Suppressor macrophage (primary cell): ENCODE measurements around the gene CD9.
A peak's percentile ranks its signal among the peaks of the same experiment; 100 is the strongest.
"Not testable (repeated sequence)": the region's sequence is repeated elsewhere in the genome, so short reads cannot be mapped to it uniquely, and the experiment has no call there.

ENCODE experiments used
- DNase-seq, 4 experiments: peaks; one replicate each; pipeline ENCODE4 v3.0.0-alpha.2; 2020 to 2022

The CD9 gene

DNA sequence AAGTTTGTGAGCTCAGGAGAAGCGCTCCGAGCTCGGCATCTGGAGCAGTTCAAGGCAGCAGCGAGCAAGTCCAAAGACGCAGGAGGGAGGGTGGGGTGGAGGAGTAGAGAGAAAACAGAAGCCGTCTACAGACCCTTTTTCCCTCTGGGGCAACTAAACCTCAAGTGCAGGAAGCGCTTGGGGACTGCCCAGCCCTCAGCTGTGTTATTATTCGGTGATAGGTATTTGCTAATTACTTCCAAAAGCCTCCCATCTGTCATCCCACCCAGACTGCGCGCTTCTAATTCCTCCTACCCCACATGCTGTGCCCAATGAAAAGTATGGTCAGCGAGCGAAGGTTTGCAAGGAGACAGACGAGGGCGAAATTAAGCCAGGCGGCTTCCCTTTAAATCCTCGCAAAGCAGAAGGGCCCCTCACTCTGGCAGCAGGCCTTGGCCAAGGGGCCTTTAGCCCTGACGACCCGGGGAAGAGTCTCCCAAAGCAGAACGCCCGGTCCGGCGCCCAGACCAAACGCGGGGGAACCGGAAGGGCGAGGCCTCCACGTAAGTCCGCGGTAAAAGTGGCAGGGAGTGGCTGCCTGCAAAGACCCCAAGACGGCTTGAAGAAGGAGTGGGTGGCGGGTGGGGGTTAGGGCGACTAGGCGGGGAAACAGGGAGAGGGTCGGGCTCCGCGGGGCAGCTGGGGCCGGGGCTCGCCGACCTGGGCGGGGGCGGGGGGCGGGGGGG lies 507 bp upstream of the CD9 start:
- peak in 3 of 4 experiments; percentile 70 to 86 (median 80) for DNase-seq

DNA sequence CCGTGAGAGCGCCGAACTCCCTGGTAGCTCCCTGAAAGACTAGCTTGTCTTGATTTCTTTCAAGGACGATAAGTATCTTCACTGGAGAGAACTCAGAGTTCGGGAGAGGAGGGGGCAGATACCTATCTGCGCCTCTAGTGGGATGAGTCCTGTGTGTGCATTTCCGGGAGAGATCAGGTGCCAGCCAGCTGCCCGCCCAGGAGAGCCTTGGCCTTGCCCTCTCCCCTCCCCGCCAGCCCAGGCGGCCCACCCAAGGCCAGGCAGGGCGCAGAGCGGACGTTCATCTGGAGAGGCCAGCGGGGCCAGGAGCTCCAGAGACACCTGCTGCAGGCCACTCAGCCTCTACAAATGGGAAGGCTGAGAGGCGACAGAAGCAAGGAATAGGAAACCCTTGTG lies 1.0 kb downstream of the CD9 start:
- peak in 1 of 4 experiments; percentile 51 for DNase-seq

DNA sequence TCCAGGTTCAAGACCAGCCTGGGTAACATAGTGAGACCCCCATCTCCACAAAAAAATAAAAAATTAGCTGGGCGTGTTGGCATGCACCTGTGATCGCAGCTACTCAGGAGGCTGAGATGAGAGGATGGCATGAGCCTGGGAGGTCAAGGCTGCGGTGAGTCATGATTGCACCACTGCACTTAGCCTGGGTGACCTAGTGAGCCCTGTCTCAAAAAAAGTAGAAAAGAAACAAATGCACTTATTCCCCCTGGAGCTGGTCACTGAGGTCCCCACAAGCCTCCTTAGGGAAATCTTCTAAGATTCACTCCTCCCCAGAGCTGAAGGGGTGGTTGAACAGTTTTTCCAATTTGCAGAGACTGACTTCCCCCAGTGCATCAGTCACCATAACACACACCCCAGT lies 1.6 kb downstream of the CD9 start:
- DNase-seq, result peak; percentile 41 to 63 (median 60)

DNA sequence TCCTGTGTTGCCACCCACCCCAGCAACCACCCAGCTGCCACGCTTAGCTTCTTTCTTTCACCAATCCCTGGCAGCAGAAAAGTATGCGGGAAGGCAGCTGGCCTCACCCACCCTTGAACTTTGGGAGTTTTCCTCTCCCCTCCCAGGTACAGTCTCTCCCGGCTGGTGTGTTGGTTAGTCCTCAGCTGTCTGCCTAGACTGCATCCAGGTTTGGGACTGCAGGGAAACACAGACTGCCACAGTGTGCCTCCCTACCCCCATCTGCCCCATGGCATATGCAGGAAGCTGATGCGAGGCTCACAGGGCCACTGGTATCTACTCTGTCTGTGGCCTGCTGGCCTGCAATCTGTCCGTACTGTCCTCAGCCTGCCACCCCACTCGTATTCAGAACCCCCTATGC lies 2.1 kb downstream of the CD9 start:
- DNase-seq, result no peak

DNA sequence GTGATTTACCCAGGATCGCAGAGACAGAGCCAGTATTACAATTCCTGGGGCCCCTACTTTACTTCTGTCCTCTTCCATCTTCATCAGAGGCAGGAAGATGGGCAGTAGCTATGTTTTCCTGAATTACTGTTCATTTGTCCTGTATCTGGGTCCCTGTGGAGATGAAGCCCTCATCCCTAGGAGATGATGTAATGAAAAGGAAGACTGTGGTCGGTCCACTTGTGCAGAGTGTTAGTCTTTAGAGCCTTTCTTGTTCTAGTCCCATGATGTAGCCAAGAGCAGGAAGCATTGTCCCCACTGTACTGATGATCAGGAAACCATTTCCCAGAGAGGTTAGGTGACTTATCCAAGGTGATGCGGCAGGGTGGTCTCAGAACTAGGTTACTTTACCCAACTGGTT lies 2.6 kb downstream of the CD9 start:
- no peak for DNase-seq

DNA sequence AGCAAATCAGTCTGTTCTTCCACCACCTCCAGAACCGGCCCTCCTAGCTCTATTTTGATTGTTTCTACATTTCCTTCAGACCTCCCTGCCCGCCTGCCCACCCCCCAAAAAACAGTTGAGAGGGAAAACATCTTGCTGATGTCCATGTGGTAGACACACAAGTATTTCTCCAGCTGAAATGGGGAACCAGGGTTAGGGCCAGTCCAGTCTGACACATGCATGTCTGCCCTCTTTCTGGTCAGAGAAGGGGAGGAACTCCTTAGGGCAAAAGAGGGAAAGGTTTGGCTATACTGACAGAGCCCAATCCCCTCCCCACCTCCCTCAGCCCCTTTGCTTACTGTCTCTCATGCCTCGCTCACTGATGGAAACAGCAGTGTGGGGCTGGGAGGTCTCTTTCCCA lies 3.4 kb downstream of the CD9 start:
- peak in 3 of 4 experiments; percentile 50 to 62 (median 56) for DNase-seq

DNA sequence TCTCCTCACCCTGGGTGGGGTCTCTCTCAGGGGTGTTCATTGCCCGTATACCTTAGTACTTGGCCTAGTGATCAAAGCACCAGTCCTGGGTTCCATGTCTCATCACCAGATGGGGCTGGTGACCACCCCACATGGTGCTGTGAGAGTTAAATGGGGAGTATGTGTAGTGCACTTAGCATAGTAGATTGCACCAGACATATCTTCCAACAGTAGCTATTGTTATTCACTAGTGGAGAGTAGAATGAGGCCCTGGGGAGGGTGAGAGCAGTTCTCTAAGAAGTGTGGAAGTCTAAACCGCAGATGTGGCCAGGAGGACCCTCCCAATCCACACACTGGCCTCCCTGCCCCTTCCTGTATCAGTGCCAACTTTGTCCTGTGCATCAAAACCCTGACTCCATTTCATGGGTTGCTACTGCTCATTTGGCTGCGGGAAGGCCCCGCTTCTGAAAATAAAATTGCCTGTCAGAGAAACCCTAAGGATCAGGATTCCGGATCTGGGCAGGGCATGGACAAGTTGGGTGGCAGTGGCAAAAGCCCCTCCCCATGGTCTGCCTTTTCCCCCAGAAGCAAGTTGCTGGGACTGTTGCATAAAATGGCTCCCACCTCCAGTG lies 4.4 kb downstream of the CD9 start:
- peak in 1 of 4 experiments; percentile 5 for DNase-seq

DNA sequence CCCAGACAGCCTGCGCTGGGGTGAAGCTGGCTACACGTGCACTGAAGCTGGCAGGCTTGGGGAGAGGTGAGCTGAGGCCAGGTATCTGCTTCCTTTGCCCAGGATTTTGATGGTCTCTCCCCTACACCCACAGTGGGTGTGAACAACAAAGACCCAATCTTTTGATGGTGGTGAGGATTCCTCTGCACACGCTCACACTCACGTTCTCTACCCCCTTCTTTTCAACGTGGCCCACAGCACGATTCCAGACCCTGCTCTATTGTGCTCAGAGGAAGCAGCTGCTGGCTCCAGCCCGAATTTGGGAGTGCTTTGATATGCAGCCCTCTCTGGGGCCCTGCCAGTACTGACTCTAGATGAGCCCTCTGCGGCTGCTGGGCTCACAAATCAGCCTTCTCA lies 4.9 kb downstream of the CD9 start:
- no peak for DNase-seq

DNA sequence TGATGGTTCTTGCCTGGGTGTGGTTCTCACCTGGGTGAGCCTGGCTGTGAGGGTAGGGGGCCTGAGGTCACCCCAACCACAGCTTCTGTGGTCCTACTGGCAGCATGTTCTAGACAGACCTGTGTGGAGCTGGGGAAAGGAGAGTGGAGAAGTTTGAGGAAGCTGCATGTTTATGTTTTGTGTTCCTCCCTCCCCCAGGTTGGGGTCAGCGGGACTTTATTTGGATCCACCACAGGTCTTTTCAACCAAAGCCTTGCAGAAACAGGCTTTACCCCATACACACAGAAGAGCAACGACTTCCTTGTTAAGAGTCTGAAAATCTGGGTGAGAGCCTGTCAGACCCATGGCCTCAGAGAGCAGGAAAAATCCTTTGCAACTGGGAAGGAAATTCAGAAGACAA lies 5.6 kb downstream of the CD9 start:
- no peak for DNase-seq

DNA sequence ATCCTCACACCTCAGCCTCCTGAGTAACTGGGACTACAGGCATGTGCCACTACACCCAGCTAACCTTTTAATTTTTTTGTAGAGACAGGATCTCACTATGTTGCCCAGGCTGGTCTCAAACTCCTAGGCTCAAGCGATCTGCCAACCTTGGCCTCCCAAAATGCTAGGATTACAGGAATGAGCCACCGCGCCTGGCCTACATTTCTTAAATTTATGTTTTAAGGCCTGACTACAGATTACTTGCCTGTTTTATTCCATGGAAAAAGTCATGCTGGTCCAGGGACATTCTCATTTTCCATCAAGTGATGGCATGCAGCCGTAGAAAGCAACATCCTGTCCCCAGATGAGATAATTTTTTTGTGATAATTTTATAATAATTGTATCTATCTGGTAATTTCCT lies 6.1 kb downstream of the CD9 start:
- no peak for DNase-seq

DNA sequence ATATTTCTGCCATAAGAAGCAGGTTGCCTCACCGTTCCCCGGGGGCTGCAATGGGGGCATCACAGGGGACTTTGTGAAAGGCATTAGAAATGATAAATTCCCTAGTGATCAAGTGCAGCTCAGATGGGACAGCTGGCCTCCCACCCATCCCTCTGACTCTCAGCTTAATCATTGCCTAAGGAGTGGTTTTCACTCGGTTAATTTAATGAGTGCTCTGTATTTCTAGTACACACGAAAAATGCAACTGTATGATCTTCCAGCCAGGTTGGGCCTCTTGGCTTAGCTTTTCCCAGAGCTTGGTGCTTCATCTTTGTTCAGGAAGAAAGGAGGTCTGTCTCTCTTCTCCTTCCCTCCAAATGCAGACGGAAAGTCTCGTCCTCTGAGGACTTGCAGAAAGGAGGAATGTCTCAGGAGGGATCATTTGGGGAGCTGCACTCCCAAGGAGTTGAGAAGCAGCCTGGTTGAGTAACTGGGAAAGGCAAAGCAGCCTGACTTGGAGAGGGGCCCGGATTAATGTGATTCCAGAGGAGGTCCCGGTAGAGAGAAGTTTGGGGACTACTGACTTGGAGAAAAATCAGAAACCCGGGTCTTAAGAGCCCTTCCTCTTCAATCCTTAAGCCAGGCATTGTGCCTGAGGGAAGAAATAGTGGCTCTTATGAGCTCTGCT lies 7.2 kb downstream of the CD9 start:
- DNase-seq, result no peak

DNA sequence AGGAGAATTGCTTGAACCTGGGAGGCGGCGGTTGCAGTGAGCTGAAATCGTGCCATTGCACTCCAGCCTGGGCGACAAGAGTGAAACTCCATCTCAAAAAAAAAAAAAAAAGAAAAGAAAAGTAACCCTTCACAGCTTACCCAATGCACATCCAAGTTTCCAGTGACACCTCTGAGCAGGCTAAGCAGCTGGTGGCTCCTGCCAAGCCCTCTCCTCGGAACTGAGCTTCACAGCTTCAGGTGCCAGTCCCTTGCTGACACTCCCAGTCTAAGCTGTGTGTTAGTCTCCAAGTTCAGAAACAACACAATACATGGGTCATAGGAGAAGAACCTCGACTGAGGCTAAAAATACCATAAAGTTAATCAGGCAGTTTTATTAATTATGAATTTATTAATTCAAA lies 7.9 kb downstream of the CD9 start:
- DNase-seq, result no peak

DNA sequence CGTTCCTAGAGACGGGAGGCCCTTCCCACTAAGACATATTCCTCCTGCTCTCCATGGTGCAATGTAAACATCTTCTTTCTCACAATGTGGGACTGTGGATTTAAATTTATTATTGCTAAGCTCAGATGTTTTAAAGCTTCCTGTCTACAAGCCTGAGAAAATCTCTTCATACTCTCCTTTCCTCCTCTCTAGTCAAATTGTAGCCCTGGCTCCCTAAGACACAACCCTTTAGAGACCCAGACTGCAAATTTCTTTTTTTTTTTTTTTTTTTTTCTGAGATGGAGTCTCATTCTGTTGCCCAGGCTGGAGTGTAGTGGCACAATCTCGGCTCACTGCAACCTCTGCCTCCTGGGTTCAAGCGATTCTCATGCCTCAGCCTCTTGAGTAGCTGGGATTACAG lies 9.2 kb downstream of the CD9 start:
- not testable (repeated sequence) for DNase-seq

DNA sequence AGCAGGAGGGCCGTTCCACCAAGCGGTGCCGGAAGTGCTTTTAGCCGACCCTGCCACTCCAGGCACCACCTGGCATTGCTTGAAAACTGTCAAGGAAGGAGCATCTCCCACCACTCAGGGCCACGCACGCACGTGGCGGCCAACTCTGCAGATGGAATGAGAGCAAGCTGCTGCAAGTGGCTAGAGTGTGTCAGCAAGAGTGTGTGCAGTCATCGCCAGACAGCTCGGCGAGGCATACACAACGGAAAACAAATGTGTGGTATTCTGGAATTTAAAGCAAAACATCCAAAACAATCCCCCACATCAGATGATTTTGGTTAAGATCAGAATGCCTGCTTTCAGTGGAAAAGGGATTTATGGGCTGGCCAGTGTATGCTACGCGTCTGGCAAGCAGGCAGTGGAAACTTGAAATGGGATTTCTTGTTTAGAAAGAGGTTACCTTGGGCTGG lies 11.2 kb downstream of the CD9 start:
- DNase-seq, result no peak

DNA sequence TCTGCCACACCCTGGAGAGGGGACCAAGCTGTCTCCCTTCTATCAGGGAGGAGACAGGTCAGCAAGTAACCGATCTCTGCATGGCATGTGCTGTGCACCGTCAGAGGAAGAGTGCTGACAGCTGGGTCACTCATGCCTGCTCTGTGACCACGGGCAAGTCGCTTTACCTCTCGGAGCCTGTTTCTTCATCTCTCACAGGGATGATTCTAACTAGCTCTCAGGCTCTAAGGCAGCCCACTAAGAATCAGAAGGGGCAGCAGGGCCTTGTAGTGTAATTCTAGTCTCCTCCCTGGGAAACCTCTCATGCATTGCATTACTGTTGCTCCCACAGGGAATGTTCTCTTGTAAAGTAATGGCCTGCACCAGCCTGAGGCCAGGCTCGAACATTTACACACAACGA lies 11.9 kb downstream of the CD9 start:
- DNase-seq, result no peak

DNA sequence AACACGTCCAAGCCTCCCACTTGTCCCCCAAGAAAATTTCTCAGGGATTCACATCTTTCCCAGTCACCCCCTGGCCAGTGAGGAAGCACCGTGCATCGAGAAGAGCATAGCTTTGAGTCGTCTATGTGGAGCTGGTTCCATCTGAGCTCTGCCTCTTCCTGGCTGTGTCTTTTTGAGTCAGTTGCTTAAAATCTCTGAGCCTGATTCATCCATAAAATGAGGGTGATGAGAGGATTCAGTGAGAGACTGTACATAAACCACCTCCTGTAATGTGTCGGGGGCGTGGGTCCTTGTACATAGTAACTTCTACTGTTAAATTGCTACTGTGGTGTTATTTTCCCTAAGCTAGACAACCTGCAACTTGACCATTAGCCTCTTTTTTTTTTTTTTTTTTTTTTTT lies 13.8 kb downstream of the CD9 start:
- no peak for DNase-seq

DNA sequence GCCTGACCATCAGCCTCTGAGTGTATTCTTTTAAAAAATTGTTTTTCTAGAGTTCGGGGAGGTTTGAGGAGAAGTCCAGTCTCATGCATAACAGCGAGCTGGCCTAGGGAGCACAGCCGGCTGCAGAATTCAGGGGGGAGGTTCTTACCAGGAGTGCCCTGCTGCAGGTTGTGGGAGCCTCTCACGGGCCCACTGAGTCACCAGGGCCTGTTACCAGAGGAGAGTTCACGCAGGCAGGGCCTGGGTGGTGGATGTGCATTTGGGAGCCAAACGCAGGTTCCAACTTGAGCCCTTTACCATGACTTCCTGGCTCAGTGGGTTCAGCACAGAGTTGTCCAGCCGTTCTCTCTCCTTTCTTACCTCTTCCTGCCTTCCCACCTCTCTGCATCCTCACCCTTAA lies 14.4 kb downstream of the CD9 start:
- DNase-seq, result no peak

DNA sequence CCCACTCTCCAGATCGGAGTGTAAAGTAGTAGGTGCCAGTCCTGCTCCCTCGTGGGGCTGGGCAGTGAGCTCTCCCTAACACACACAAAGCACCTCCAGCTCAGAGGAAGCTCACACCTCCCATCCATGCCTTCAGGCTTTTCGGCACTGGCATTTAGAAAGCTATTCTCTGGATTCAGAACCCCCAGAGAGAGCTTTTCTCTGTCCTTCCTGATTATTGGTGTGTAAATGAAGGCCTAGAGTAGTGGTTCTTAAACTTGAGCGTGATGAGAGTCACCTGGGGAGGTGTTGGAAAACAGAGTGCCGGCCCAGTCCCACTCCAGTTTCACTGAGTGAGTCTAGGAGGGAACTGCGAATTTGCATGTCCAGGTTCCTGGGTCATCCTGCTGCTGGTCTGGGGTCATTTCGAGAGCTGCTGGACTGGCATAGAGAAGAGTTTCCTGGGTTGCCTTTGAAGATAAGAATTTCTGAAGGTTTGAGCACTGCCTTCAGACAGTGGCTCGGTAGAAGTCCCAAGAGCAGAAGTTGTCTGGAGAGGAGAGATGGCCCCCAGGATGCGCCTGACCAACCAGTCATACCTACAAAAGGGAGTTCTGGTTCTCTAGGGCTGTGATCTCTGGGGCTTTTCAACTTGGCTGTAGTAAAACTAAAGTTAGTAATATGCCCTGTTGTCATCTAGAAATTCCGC lies 15.1 kb downstream of the CD9 start:
- DNase-seq, result no peak

DNA sequence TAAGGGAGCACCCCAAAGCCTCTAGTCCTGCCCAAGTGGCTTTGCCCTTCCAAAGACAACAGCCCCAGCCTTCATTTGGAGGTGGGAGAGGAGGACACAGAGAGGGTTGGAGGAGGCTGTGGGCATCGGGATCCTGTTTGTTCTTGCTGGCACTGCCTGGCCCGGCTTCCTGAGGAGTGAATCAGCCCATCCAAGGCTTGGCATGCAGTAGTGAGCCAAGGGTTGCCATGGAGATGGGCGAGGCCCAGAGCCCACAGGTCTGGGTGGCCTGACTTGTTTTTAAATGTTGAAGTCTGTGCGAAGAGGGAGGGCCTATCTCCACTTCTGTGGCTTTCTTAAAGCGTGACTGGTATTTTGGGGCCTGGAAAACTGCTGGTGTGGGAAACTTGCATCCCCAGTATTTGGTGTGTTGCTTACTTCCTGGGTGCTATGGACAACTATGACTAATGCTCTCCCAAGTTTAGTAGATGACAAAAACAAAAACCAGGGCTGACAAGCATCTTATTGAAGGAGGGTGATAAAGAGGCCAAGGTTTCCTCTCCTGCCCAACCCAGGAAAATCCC lies 15.8 kb downstream of the CD9 start:
- peak; percentile 61 to 86 (median 70) for DNase-seq

DNA sequence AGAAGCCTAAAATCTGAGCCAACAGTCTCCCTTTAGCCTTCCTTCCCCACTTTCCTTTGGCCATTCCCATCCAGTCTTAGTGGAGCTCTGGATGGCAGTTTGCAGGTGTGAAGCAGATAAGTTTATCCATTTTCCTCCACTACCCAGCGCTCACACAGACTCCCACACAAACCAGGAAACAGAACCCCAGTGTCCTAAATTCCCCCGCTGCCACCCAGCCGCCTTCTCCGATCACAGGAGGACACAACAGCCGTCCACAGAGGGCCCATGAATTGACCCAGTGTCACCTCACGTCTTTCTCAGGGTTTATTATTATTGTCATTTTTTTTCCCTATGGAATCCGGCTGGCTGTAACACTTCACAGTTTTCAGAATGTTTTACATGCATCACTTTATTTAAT lies 16.4 kb downstream of the CD9 start:
- no peak for DNase-seq

DNA sequence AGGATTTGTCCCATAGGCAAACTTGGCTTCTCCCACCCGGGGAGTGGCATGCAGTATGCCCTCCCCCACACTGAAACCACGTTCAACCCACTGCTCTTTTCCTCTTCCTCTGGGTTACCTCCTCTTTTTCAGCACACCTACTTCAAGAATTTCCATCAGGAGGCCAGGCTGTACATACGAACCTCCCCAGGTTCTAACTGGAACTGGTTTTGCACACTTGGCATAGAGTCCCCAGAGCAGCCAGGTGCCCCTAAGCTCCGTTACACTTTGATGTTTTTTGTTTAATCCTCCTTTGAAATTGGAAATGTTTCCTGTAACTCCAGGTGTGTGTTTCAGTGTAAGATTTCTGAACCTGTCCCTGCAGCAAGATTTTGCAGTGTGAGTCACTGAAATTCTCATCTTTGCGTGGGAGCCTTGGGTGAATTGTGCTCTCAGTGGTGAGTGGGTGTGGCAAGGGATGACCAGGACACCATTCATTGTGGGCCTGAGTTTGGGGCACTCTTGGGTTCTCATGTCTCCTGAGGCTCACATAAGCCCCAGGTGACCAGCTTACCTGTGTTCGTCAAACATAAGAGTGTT lies 18.2 kb downstream of the CD9 start:
- no peak for DNase-seq

DNA sequence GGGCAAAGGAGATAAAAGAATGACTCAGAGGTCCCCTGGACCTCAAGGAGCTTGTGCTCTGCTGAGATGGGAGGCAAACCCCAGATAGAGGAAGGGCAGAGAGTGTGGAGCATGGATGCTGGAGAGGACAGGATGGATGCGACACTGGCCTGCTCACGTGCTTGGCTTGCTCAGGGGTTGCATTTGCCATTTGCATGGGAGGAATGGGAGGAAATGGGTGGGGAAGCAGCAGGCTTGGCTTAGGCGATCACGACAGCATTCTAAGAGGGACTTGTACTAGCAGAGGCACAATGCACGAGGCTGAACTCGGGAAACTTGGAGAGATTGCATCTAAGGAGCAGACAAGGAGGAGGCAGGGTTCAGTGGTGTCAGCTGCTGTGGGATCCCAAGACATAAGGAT lies 19.8 kb downstream of the CD9 start:
- DNase-seq, result no peak

DNA sequence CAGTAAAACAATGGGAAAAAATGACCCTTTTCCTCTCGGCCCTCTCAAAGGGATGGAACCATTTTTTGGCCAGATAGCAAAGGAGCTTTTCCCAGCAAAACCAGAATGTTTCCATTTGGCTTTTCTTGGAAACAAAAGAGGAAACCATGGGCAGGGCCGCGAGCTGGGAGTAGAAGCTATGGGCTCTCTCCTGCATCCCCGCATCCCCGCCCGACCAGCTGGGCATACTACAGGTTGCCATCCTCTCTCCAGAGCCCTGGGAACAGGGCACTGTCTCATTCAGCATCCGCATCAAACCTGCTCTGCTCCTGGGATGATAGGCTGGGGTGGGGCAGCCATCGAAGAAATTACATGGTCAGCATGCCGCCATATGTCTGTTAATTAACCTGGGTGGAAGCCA lies 20.9 kb downstream of the CD9 start:
- DNase-seq, result no peak
